Measurements from ENCODE around the gene RCOR1. TPM values are rescaled to one million over a fixed set of nuclear protein-coding genes. Genes with fewer than 3 reads are reported as not detected.

RCOR1 gene
- total and polyA plus RNA-seq, 2 donors from 2014 or later = 4.9 to 17.9 TPM

DNA sequence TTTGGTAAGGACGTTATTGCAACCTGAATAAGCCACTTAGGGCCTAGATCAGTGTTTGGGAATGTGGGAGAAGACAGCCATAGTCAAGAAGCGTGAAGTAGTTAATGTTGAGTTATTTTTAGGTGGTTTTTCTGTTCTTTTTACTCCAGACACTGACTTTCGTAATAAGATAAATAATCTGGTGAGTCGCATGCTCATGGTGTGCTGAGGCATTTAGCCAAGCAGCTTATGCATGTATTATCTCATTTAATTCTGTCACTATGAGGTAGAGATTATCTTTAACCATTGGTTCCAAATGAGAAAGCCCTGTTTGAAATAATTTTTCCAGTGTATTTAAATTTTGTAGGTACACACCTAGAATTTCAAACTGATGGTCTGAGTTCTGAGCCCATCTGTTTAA, 67.3 kb downstream of the RCOR1 start:
- no peaks in the 10 kb centered on the region for H3K4me1 ChIP-seq (ENCODE audit: control insufficient read depth in 2 of 3, insufficient read depth in 2 of 3, low read depth in 1 of 3, low read length in 3 of 3)
- no peak overlapping the region for H3K4me3 ChIP-seq (ENCODE audit: low read length in 3 of 3)
- H3K36me3 ChIP-seq (ENCODE audit: control insufficient read depth in 2 of 3, insufficient read depth in 3 of 3, low read length in 3 of 3) = no peaks in the 10 kb centered on the region
- DNase-seq = no peak
- FAIRE-seq = no peak
- H3K27me3 ChIP-seq (ENCODE audit: control insufficient read depth, insufficient read depth, low read length) = no peaks in the 10 kb centered on the region
- no peak overlapping the region for H3K27ac ChIP-seq (ENCODE audit: low read depth in 2 of 2, low read length in 2 of 2)
- TF ChIP-seq, protein P1, sequence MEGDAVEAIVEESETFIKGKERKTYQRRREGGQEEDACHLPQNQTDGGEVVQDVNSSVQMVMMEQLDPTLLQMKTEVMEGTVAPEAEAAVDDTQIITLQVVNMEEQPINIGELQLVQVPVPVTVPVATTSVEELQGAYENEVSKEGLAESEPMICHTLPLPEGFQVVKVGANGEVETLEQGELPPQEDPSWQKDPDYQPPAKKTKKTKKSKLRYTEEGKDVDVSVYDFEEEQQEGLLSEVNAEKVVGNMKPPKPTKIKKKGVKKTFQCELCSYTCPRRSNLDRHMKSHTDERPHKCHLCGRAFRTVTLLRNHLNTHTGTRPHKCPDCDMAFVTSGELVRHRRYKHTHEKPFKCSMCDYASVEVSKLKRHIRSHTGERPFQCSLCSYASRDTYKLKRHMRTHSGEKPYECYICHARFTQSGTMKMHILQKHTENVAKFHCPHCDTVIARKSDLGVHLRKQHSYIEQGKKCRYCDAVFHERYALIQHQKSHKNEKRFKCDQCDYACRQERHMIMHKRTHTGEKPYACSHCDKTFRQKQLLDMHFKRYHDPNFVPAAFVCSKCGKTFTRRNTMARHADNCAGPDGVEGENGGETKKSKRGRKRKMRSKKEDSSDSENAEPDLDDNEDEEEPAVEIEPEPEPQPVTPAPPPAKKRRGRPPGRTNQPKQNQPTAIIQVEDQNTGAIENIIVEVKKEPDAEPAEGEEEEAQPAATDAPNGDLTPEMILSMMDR (IDR thresholded peaks at IDR 0.05; ENCODE audit: borderline replicate concordance, extremely low read depth, insufficient read depth) = no peak
- intact Hi-C loops (cut with DNase I) = no loop called here
- no peaks in the 10 kb centered on the region for H3K9me3 ChIP-seq (ENCODE audit: control insufficient read depth in 2 of 3, insufficient read depth in 1 of 3, low read length in 3 of 3)
- H3K9ac ChIP-seq (ENCODE audit: low read length in 3 of 3) = no peak overlapping the region

DNA sequence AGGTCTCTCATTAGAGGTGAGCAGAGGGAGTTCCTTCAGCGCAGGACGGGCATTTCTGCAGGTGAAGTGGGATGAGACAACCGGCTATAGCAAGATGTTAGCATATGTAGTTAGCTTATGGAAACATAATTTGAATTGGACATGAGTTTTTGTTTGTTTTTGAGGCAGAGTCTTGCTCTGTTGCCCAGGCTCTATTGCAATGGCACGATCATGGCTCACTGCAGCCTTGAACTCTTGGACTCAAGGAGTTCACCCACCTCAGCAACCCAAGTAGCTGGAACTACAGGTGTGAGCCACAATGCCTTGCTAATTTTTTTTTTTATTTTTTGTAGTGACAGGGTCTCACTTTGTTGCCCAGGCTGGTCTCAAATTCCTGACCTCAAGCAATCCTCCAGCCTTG, 69.2 kb downstream of the RCOR1 start:
- FAIRE-seq = no peak

DNA sequence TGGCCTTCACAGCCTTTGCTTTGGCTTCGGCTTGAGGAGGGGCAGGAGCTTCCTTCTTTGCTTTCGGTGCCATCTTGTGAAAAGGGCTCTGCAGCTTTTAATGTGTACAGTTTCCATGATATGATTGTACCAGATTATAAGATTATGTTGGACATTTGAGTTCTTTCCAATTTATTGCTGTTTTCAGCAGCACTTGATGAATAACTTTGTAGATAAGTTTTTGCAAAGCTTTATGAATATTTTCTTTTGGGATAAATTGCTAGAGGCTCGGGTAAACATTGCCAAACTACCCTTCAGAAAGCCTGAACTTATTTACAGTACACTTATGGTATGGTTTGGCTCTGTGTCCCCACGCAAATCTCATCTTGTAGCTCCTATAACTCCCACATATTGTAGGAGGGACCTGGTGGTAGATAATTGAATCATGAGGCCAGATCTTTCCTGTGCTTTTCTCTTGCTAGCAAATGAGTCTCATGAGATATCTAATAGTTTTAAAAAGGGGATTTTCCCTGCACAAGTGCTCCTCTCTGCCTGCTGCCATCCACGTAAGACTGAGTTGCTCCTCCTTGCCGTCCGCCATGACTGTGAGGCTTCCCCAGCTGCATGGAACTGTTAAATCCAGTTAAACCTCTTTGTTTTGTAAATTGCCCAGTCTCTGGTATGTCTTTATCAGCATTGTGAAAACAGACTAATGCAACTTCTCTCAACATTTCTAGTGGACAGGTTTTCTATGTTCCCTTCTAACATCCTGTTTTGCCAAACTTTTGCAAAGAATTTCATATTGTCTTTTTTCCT, 70.4 kb downstream of the RCOR1 start:
- Histone ChIP-seq H3K4me1 (ENCODE audit: control insufficient read depth in 2 of 3, insufficient read depth in 2 of 3, low read depth in 1 of 3, low read length in 3 of 3) (no peaks in the 10 kb centered on the region), H3K36me3 (ENCODE audit: control insufficient read depth in 2 of 3, insufficient read depth in 3 of 3, low read length in 3 of 3) (no peaks in the 10 kb centered on the region), H3K9me3 (ENCODE audit: control insufficient read depth in 2 of 3, insufficient read depth in 1 of 3, low read length in 3 of 3) (no peaks in the 10 kb centered on the region), H3K9ac (ENCODE audit: low read length in 3 of 3) (no peak overlapping the region), H3K4me3 (ENCODE audit: low read length in 3 of 3) (no peak overlapping the region), H3K27ac (ENCODE audit: low read depth in 2 of 2, low read length in 2 of 2) (no peak overlapping the region), H3K27me3 (ENCODE audit: control insufficient read depth, insufficient read depth, low read length) (no peaks in the 10 kb centered on the region)
- DNase-seq (peak in 1 of 5 donors; percentile 10), FAIRE-seq (no peak)
- TF ChIP-seq, protein P1 (IDR thresholded peaks at IDR 0.05; ENCODE audit: borderline replicate concordance, extremely low read depth, insufficient read depth) = no peak
- intact Hi-C loops (cut with DNase I) = no loop called here

More for the DNA sequence above, 69.2 kb downstream of the RCOR1 start:
- Histone ChIP-seq H3K27ac (ENCODE audit: low read depth in 2 of 2, low read length in 2 of 2) (no peak overlapping the region), H3K27me3 (ENCODE audit: control insufficient read depth, insufficient read depth, low read length) (no peaks in the 10 kb centered on the region), H3K9ac (ENCODE audit: low read length in 3 of 3) (no peak overlapping the region), H3K4me3 (ENCODE audit: low read length in 3 of 3) (no peak overlapping the region), H3K4me1 (ENCODE audit: control insufficient read depth in 2 of 3, insufficient read depth in 2 of 3, low read depth in 1 of 3, low read length in 3 of 3) (no peaks in the 10 kb centered on the region), H3K9me3 (ENCODE audit: control insufficient read depth in 2 of 3, insufficient read depth in 1 of 3, low read length in 3 of 3) (no peaks in the 10 kb centered on the region), H3K36me3 (ENCODE audit: control insufficient read depth in 2 of 3, insufficient read depth in 3 of 3, low read length in 3 of 3) (no peaks in the 10 kb centered on the region)
- intact Hi-C loops (cut with DNase I) = no loop called here
- no peak for DNase-seq
- TF ChIP-seq, protein P1 (IDR thresholded peaks at IDR 0.05; ENCODE audit: borderline replicate concordance, extremely low read depth, insufficient read depth) = no peak

Measured in kidney (tissue), 14 donors.